Vagina (tissue), 2 donors: ENCODE measurements around the gene SLU7.

Experiments
- POLR2A ChIP-seq, 2 donors: fragments of 450-650 bp; IDR thresholded peaks; one replicate each; pipeline ENCODE4 v1.6.1; 2017; ENCODE audit warnings: antibody characterized with exemption in 2 of 2, mild to moderate bottlenecking in 2 of 2, moderate library complexity in 2 of 2
- TF ChIP-seq, protein P1 (sequence below), 3 experiments: fragments of 450-650 bp in 2 of 3; fragments of 200-600 bp in 1 of 3; sonication (generic) in 1 of 3; IDR thresholded peaks; one replicate each; pipeline ENCODE4 v1.5.1; 2017 to 2019; ENCODE audit warnings: antibody characterized with exemption in 3 of 3, mild to moderate bottlenecking in 2 of 3, moderate library complexity in 2 of 3

- TF ChIP-seq, protein P1, sequence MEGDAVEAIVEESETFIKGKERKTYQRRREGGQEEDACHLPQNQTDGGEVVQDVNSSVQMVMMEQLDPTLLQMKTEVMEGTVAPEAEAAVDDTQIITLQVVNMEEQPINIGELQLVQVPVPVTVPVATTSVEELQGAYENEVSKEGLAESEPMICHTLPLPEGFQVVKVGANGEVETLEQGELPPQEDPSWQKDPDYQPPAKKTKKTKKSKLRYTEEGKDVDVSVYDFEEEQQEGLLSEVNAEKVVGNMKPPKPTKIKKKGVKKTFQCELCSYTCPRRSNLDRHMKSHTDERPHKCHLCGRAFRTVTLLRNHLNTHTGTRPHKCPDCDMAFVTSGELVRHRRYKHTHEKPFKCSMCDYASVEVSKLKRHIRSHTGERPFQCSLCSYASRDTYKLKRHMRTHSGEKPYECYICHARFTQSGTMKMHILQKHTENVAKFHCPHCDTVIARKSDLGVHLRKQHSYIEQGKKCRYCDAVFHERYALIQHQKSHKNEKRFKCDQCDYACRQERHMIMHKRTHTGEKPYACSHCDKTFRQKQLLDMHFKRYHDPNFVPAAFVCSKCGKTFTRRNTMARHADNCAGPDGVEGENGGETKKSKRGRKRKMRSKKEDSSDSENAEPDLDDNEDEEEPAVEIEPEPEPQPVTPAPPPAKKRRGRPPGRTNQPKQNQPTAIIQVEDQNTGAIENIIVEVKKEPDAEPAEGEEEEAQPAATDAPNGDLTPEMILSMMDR (IDR thresholded peaks at IDR 0.05) = no peak
- no peak for TF ChIP-seq POLR2A (IDR thresholded peaks at IDR 0.05)
These were observed 51.0 kb downstream of the SLU7 start for GRCh38 chr5:160367885-160368284.
